NCI-H2029 (cell line): ENCODE results near the gene ZNF132.
A peak's percentile ranks its signal among the peaks of the same experiment; 100 is the strongest.
"Not testable (repeated sequence)": the region's sequence is repeated elsewhere in the genome, so short reads cannot be mapped to it uniquely, and the experiment has no call there.

Experiments used
- DNase-seq: peaks from one replicate; lab custom pipeline; 2025; lab: John Stamatoyannopoulos, UW

ZNF132 gene

GRCh38 chr19:58466760-58467589 is 27.0 kb upstream of the ZNF132 start, which contains the start of gene ZNF324:
ZNF324 (plus strand) TSS chr19:58467080; CDS start chr19:58469186, 2,106 bp downstream.
- DNase-seq, result peak; percentile 97

- DNase-seq, result no peak
Measured at GRCh38 chr19:58466089-58466759, 26.3 kb upstream of the ZNF132 start.

GRCh38 chr19:58460039-58460438 is 20.1 kb upstream of the ZNF132 start:
- DNase-seq, result no peak

GRCh38 chr19:58456111-58456510 is 16.2 kb upstream of the ZNF132 start:
- no peak for DNase-seq

GRCh38 chr19:58455306-58455705 is 15.4 kb upstream of the ZNF132 start:
- no peak for DNase-seq

GRCh38 chr19:58453743-58454142 is 13.8 kb upstream of the ZNF132 start:
- no peak for DNase-seq

- DNase-seq, result peak; percentile 93
Measured at GRCh38 chr19:58451358-58452101, 11.6 kb upstream of the ZNF132 start, which contains the start of gene ZNF324B. ZNF324B (plus strand) TSS chr19:58451622; CDS start chr19:58453702, 2,080 bp downstream.

- DNase-seq, result peak; percentile 28
Measured at GRCh38 chr19:58450856-58451357, 11.0 kb upstream of the ZNF132 start.

- DNase-seq, result not testable (repeated sequence)
Measured at GRCh38 chr19:58449980-58450379, 10.0 kb upstream of the ZNF132 start.

- DNase-seq, result not testable (repeated sequence)
Measured at GRCh38 chr19:58448860-58449259, 8.9 kb upstream of the ZNF132 start.

- not testable (repeated sequence) for DNase-seq
Measured at GRCh38 chr19:58442986-58443385, 3.0 kb upstream of the ZNF132 start.

GRCh38 chr19:58440556-58440955 is 603 bp upstream of the ZNF132 start:
- DNase-seq, result no peak

GRCh38 chr19:58434217-58434616 is 5.7 kb downstream of the ZNF132 start:
- no peak for DNase-seq

- no peak for DNase-seq
Measured at GRCh38 chr19:58429745-58430144, 10.2 kb downstream of the ZNF132 start.

- no peak for DNase-seq
Measured at GRCh38 chr19:58428617-58429016, 11.3 kb downstream of the ZNF132 start.

- no peak for DNase-seq
Measured at GRCh38 chr19:58417071-58417470, 22.9 kb downstream of the ZNF132 start.

- no peak for DNase-seq
Measured at GRCh38 chr19:58416604-58417003, 23.3 kb downstream of the ZNF132 start.

GRCh38 chr19:58409010-58409790 is 30.8 kb downstream of the ZNF132 start:
- DNase-seq, result no peak

- peak; percentile 95 for DNase-seq
Measured at GRCh38 chr19:58408152-58409009, 31.6 kb downstream of the ZNF132 start, which contains the start of gene ZNF584. ZNF584 (plus strand) TSS chr19:58408649; CDS start chr19:58409148, 499 bp downstream.

GRCh38 chr19:58407658-58408151 is 32.2 kb downstream of the ZNF132 start:
- no peak for DNase-seq
